ENCODE measurements around the gene MAN1A1. TPM values are rescaled to one million over a fixed set of nuclear protein-coding genes. Genes with fewer than 3 reads are reported as not detected.

The MAN1A1 gene
- total RNA-seq, 1 donor: 79.6 TPM

GRCh38 chr6:119147101-119148053 is 202.2 kb downstream of the MAN1A1 start:
- TF ChIP-seq CTCF (IDR thresholded peaks at IDR 0.05; ENCODE audit: extremely low read depth, low read depth, low read length): no peak
- peak overlapping the region; percentile 92 for H3K27ac ChIP-seq (ENCODE audit: low read depth, low read length)
- peak overlapping the region; percentile 79 for H3K4me2 ChIP-seq (ENCODE audit: insufficient read depth, low read length)
- no peaks in the 10 kb centered on the region for H3K36me3 ChIP-seq (ENCODE audit: insufficient read depth, low read length)
- peak overlapping the region; percentile 40 for H3K4me3 ChIP-seq (ENCODE audit: insufficient read depth, low read length)
- no peaks in the 10 kb centered on the region for H3K79me2 ChIP-seq (ENCODE audit: insufficient read depth, low read length)
- no peaks in the 10 kb centered on the region for H3K27me3 ChIP-seq (ENCODE audit: insufficient read depth, low read length)
- peak; percentile 93 for DNase-seq (ENCODE audit: insufficient read length, low spot score, missing footprints)
- H2AFZ ChIP-seq (ENCODE audit: low read length): peak overlapping the region; percentile 27
- peaks cover 31% of the 10 kb centered on the region for H3K4me1 ChIP-seq (ENCODE audit: insufficient read depth, low read length)
- no peaks in the 10 kb centered on the region for H4K20me1 ChIP-seq (ENCODE audit: insufficient read depth, low read length)
- H3K9me3 ChIP-seq (ENCODE audit: low read depth, low read length): no peaks in the 10 kb centered on the region

- no peaks in the 10 kb centered on the region for H4K20me1 ChIP-seq (ENCODE audit: insufficient read depth, low read length)
- no peak for TF ChIP-seq CTCF (IDR thresholded peaks at IDR 0.05; ENCODE audit: extremely low read depth, low read depth, low read length)
- H3K79me2 ChIP-seq (ENCODE audit: insufficient read depth, low read length): no peaks in the 10 kb centered on the region
- H3K27me3 ChIP-seq (ENCODE audit: insufficient read depth, low read length): no peaks in the 10 kb centered on the region
- no peaks in the 10 kb centered on the region for H3K9me3 ChIP-seq (ENCODE audit: low read depth, low read length)
- H3K36me3 ChIP-seq (ENCODE audit: insufficient read depth, low read length): no peaks in the 10 kb centered on the region
- no peak overlapping the region for H3K27ac ChIP-seq (ENCODE audit: low read depth, low read length)
- no peak for DNase-seq (ENCODE audit: insufficient read length, low spot score, missing footprints)
- no peak overlapping the region for H2AFZ ChIP-seq (ENCODE audit: low read length)
- no peak overlapping the region for H3K4me3 ChIP-seq (ENCODE audit: insufficient read depth, low read length)
- H3K4me2 ChIP-seq (ENCODE audit: insufficient read depth, low read length): no peak overlapping the region
- peaks cover 31% of the 10 kb centered on the region for H3K4me1 ChIP-seq (ENCODE audit: insufficient read depth, low read length)
Observed at GRCh38 chr6:119145111-119145510, 204.4 kb downstream of the MAN1A1 start.

GRCh38 chr6:119142637-119143036 is 206.9 kb downstream of the MAN1A1 start:
- DNase-seq (ENCODE audit: insufficient read length, low spot score, missing footprints): no peak
- Histone ChIP-seq H3K9me3 (ENCODE audit: low read depth, low read length) (no peaks in the 10 kb centered on the region), H4K20me1 (ENCODE audit: insufficient read depth, low read length) (no peaks in the 10 kb centered on the region), H2AFZ (ENCODE audit: low read length) (no peak overlapping the region), H3K4me3 (ENCODE audit: insufficient read depth, low read length) (no peak overlapping the region), H3K27me3 (ENCODE audit: insufficient read depth, low read length) (no peaks in the 10 kb centered on the region), H3K36me3 (ENCODE audit: insufficient read depth, low read length) (no peaks in the 10 kb centered on the region), H3K79me2 (ENCODE audit: insufficient read depth, low read length) (no peaks in the 10 kb centered on the region), H3K4me2 (ENCODE audit: insufficient read depth, low read length) (no peak overlapping the region), H3K27ac (ENCODE audit: low read depth, low read length) (no peak overlapping the region), H3K4me1 (ENCODE audit: insufficient read depth, low read length) (peaks cover 16% of the 10 kb centered on the region)
- no peak for TF ChIP-seq CTCF (IDR thresholded peaks at IDR 0.05; ENCODE audit: extremely low read depth, low read depth, low read length)

GRCh38 chr6:119142041-119142440 is 207.5 kb downstream of the MAN1A1 start:
- Histone ChIP-seq H3K79me2 (ENCODE audit: insufficient read depth, low read length) (no peaks in the 10 kb centered on the region), H3K27me3 (ENCODE audit: insufficient read depth, low read length) (no peaks in the 10 kb centered on the region), H3K4me2 (ENCODE audit: insufficient read depth, low read length) (no peak overlapping the region), H3K9me3 (ENCODE audit: low read depth, low read length) (no peaks in the 10 kb centered on the region), H2AFZ (ENCODE audit: low read length) (no peak overlapping the region), H4K20me1 (ENCODE audit: insufficient read depth, low read length) (no peaks in the 10 kb centered on the region), H3K36me3 (ENCODE audit: insufficient read depth, low read length) (no peaks in the 10 kb centered on the region), H3K4me1 (ENCODE audit: insufficient read depth, low read length) (peaks cover 19% of the 10 kb centered on the region), H3K27ac (ENCODE audit: low read depth, low read length) (no peak overlapping the region), H3K4me3 (ENCODE audit: insufficient read depth, low read length) (no peak overlapping the region)
- no peak for DNase-seq (ENCODE audit: insufficient read length, low spot score, missing footprints)
- no peak for TF ChIP-seq CTCF (IDR thresholded peaks at IDR 0.05; ENCODE audit: extremely low read depth, low read depth, low read length)
